Activated naive CD8-positive, alpha-beta T cell treated with anti-CD3 and anti-CD28 coated beads, Interleukin-2, amount 10 ng/mL, durations not matched to agents 7 days and 5 days (primary cell): ENCODE data around the gene ATP11A. TPM values are rescaled to one million over a fixed set of nuclear protein-coding genes. Genes with fewer than 3 reads are reported as not detected.

ENCODE experiments used
- ATAC-seq: fragments of 150-1000 bp; cut with Tn5 transposase; one replicate; pipeline ENCODE4 v1.10.0; 2021; ENCODE audit warnings: low read depth, moderate library complexity
- POLR2A ChIA-PET: fragments of 350-600 bp; sonication (Branson Sonifier 250); formaldehyde crosslinking; loops from one replicate; lab custom pipeline; 2021; ENCODE audit warnings: antibody characterized with exemption; lab: Charles Lee
- DNase-seq: peaks from one replicate; pipeline ENCODE4 v3.0.0; 2021
- H3K27ac Mint-ChIP-seq: one replicate; pipeline ENCODE4 v1.8.0; 2022; ENCODE audit warnings: mild to moderate bottlenecking, mixed read lengths
- H3K27me3 Mint-ChIP-seq: one replicate; pipeline ENCODE4 v1.8.0; 2022; ENCODE audit warnings: mild to moderate bottlenecking, moderate library complexity, mixed read lengths
- H3K36me3 Mint-ChIP-seq: one replicate; pipeline ENCODE4 v1.8.0; 2021; ENCODE audit warnings: mild to moderate bottlenecking, mixed read lengths
- H3K4me1 Mint-ChIP-seq: one replicate; pipeline ENCODE4 v1.8.0; 2021; ENCODE audit warnings: mixed read lengths
- H3K4me3 Mint-ChIP-seq: one replicate; pipeline ENCODE4 v1.8.0; 2022; ENCODE audit warnings: mild to moderate bottlenecking, moderate library complexity, mixed read lengths
- H3K9me3 Mint-ChIP-seq: one replicate; pipeline ENCODE4 v1.8.0; 2021; ENCODE audit warnings: mixed read lengths
- total RNA-seq, 2 experiments: library from RNA; stranded (reverse); gene quantifications; one replicate each; pipeline ENCODE4 v1.2.3, GENCODE V29; 2021

The ATP11A gene
- total RNA-seq, 2 experiments from 2014 or later = 36.5 to 38.2 TPM

GRCh38 chr13:112809332-112810315 lies 119.8 kb downstream of the ATP11A start:
- Mint-ChIP-seq H3K27ac (no peak overlapping the region), H3K27me3 (no peaks in the 10 kb centered on the region), H3K4me1 (no peaks in the 10 kb centered on the region), H3K4me3 (no peak overlapping the region), H3K9me3 (peaks cover 3% of the 10 kb centered on the region), H3K36me3 (peaks cover 10% of the 10 kb centered on the region)
- POLR2A ChIA-PET = no interaction called here
- DNase-seq (no peak), ATAC-seq (no peak)

GRCh38 chr13:112810608-112811007 lies 120.8 kb downstream of the ATP11A start:
- no peaks in the 10 kb centered on the region for H3K27me3 Mint-ChIP-seq
- DNase-seq (no peak), ATAC-seq (no peak)
- H3K4me1 Mint-ChIP-seq = no peaks in the 10 kb centered on the region
- no peak overlapping the region for H3K27ac Mint-ChIP-seq
- H3K36me3 Mint-ChIP-seq = peaks cover 16% of the 10 kb centered on the region
- H3K9me3 Mint-ChIP-seq = peaks cover 3% of the 10 kb centered on the region
- POLR2A ChIA-PET = no interaction called here
- H3K4me3 Mint-ChIP-seq = no peak overlapping the region

- Mint-ChIP-seq H3K9me3 (peaks cover 3% of the 10 kb centered on the region), H3K27me3 (no peaks in the 10 kb centered on the region), H3K4me1 (no peaks in the 10 kb centered on the region), H3K36me3 (peaks cover 28% of the 10 kb centered on the region), H3K4me3 (no peak overlapping the region), H3K27ac (no peak overlapping the region)
- ATAC-seq (no peak), DNase-seq (no peak)
- POLR2A ChIA-PET = no interaction called here
Measured at GRCh38 chr13:112812306-112813055, 122.6 kb downstream of the ATP11A start.

GRCh38 chr13:112813552-112813951 lies 123.7 kb downstream of the ATP11A start:
- DNase-seq = no peak
- H3K9me3 Mint-ChIP-seq = peaks cover 3% of the 10 kb centered on the region
- no peak overlapping the region for H3K27ac Mint-ChIP-seq
- H3K27me3 Mint-ChIP-seq = no peaks in the 10 kb centered on the region
- H3K4me3 Mint-ChIP-seq = no peak overlapping the region
- no peaks in the 10 kb centered on the region for H3K4me1 Mint-ChIP-seq
- no peak for ATAC-seq
- H3K36me3 Mint-ChIP-seq = peaks cover 37% of the 10 kb centered on the region
- POLR2A ChIA-PET = no interaction called here

- Mint-ChIP-seq H3K27ac (no peak overlapping the region), H3K4me1 (no peaks in the 10 kb centered on the region), H3K9me3 (peaks cover 3% of the 10 kb centered on the region), H3K4me3 (no peak overlapping the region), H3K36me3 (peaks cover 38% of the 10 kb centered on the region), H3K27me3 (no peaks in the 10 kb centered on the region)
- DNase-seq (no peak), ATAC-seq (no peak)
- POLR2A ChIA-PET = no interaction called here
Measured at GRCh38 chr13:112814905-112815585, 125.2 kb downstream of the ATP11A start.

- H3K9me3 Mint-ChIP-seq = peaks cover 3% of the 10 kb centered on the region
- H3K27me3 Mint-ChIP-seq = no peaks in the 10 kb centered on the region
- no peak overlapping the region for H3K27ac Mint-ChIP-seq
- no peak for DNase-seq
- no peaks in the 10 kb centered on the region for H3K4me1 Mint-ChIP-seq
- H3K4me3 Mint-ChIP-seq = no peak overlapping the region
- POLR2A ChIA-PET = no interaction called here
- no peak for ATAC-seq
- H3K36me3 Mint-ChIP-seq = peaks cover 38% of the 10 kb centered on the region
Measured at GRCh38 chr13:112815871-112816270, 126.0 kb downstream of the ATP11A start.

- no peak overlapping the region for H3K4me3 Mint-ChIP-seq
- peaks cover 3% of the 10 kb centered on the region for H3K9me3 Mint-ChIP-seq
- DNase-seq (no peak), ATAC-seq (no peak)
- no peaks in the 10 kb centered on the region for H3K4me1 Mint-ChIP-seq
- no peak overlapping the region for H3K27ac Mint-ChIP-seq
- no peaks in the 10 kb centered on the region for H3K27me3 Mint-ChIP-seq
- POLR2A ChIA-PET = no interaction called here
- H3K36me3 Mint-ChIP-seq = peaks cover 35% of the 10 kb centered on the region
Measured at GRCh38 chr13:112818040-112818697, 128.3 kb downstream of the ATP11A start.

- no peak for ATAC-seq
- peaks cover 35% of the 10 kb centered on the region for H3K36me3 Mint-ChIP-seq
- H3K27ac Mint-ChIP-seq = no peak overlapping the region
- peaks cover 3% of the 10 kb centered on the region for H3K9me3 Mint-ChIP-seq
- no peaks in the 10 kb centered on the region for H3K27me3 Mint-ChIP-seq
- no peak for DNase-seq
- no peaks in the 10 kb centered on the region for H3K4me1 Mint-ChIP-seq
- no peak overlapping the region for H3K4me3 Mint-ChIP-seq
- POLR2A ChIA-PET = no interaction called here
Measured at GRCh38 chr13:112818698-112819045, 128.8 kb downstream of the ATP11A start.

- ATAC-seq (no peak), DNase-seq (no peak)
- Mint-ChIP-seq H3K36me3 (peaks cover 35% of the 10 kb centered on the region), H3K4me1 (no peaks in the 10 kb centered on the region), H3K27me3 (no peaks in the 10 kb centered on the region), H3K4me3 (no peak overlapping the region), H3K27ac (no peak overlapping the region), H3K9me3 (peaks cover 3% of the 10 kb centered on the region)
- POLR2A ChIA-PET = no interaction called here
Measured at GRCh38 chr13:112819111-112819510, 129.3 kb downstream of the ATP11A start.

GRCh38 chr13:112819816-112820215 lies 130.0 kb downstream of the ATP11A start:
- Mint-ChIP-seq H3K4me3 (no peak overlapping the region), H3K27me3 (no peaks in the 10 kb centered on the region), H3K4me1 (no peaks in the 10 kb centered on the region), H3K27ac (no peak overlapping the region), H3K9me3 (no peaks in the 10 kb centered on the region), H3K36me3 (peaks cover 32% of the 10 kb centered on the region)
- ATAC-seq (no peak), DNase-seq (no peak)
- POLR2A ChIA-PET = no interaction called here

GRCh38 chr13:112820318-112820717 lies 130.5 kb downstream of the ATP11A start:
- Mint-ChIP-seq H3K27me3 (no peaks in the 10 kb centered on the region), H3K4me1 (peaks cover 2% of the 10 kb centered on the region), H3K27ac (no peak overlapping the region), H3K9me3 (no peaks in the 10 kb centered on the region), H3K36me3 (peaks cover 29% of the 10 kb centered on the region), H3K4me3 (no peak overlapping the region)
- ATAC-seq = no peak
- POLR2A ChIA-PET = no interaction called here
- no peak for DNase-seq

GRCh38 chr13:112821340-112822055 lies 131.7 kb downstream of the ATP11A start:
- Mint-ChIP-seq H3K9me3 (no peaks in the 10 kb centered on the region), H3K4me1 (peaks cover 2% of the 10 kb centered on the region), H3K27ac (no peak overlapping the region), H3K4me3 (no peak overlapping the region), H3K27me3 (no peaks in the 10 kb centered on the region), H3K36me3 (peaks cover 20% of the 10 kb centered on the region)
- POLR2A ChIA-PET = no interaction called here
- ATAC-seq (no peak), DNase-seq (no peak)
